ENCODE measurements around the gene PEAR1.

The PEAR1 gene

GRCh38 chr1:156881101-156881500, 12.4 kb upstream of the PEAR1 start:
- ChIA-PET CTCF (interaction anchor here (0.7 to 2.5 kb wide), 3 partner anchors 9 to 30 kb away, joined by 3 to 10 read pairs (median 6); partner anchors contain the start of gene NTRK1), POLR2A (no interaction called here)
- DNase-seq (ENCODE audit: extremely low spot score), result no peak
- TF ChIP-seq FOXA1 (IDR thresholded peaks at IDR 0.05) (no peak), L3MBTL2 (conservative IDR thresholded peaks at IDR 0.05) (no peak), PKNOX1 (IDR thresholded peaks at IDR 0.05) (no peak), CTBP1 (IDR thresholded peaks at IDR 0.05; ENCODE audit: borderline replicate concordance) (no peak), BHLHE40 (IDR thresholded peaks at IDR 0.05; ENCODE audit: borderline replicate concordance) (no peak), SUZ12 (IDR thresholded peaks at IDR 0.05) (no peak), NFRKB (IDR thresholded peaks at IDR 0.05) (no peak), HDGF (IDR thresholded peaks at IDR 0.05; ENCODE audit: borderline replicate concordance) (no peak), ZNF384 (IDR thresholded peaks at IDR 0.05) (no peak), SP1 (IDR thresholded peaks at IDR 0.05) (no peak)

- TF ChIP-seq HDGF (IDR thresholded peaks at IDR 0.05; ENCODE audit: borderline replicate concordance) (no peak), FOXM1 (IDR thresholded peaks at IDR 0.05; ENCODE audit: borderline replicate concordance) (no peak), NFRKB (IDR thresholded peaks at IDR 0.05) (no peak)
- no peak for DNase-seq (ENCODE audit: extremely low spot score)
- CTCF ChIA-PET, result interaction anchor here (0.6 kb wide), 1 partner anchor 87 kb away, joined by 3 read pairs; no protein-coding TSS in a partner anchor
- POLR2A ChIA-PET, result no interaction called here
Measured at GRCh38 chr1:156881663-156882062, 11.9 kb upstream of the PEAR1 start.

- POLR2A ChIA-PET, result no interaction called here
- no peak for DNase-seq (ENCODE audit: extremely low spot score)
- CTCF ChIA-PET, result no interaction called here
Measured at GRCh38 chr1:156882543-156882942, 11.0 kb upstream of the PEAR1 start.

GRCh38 chr1:156883919-156884318, 9.6 kb upstream of the PEAR1 start:
- CTCF ChIA-PET, result interaction anchor here (0.6 to 1.1 kb wide), 4 partner anchors 24 to 177 kb away, joined by 3 to 7 read pairs (median 4); partner anchors contain the start of gene NTRK1
- POLR2A ChIA-PET, result interaction anchor here (1.2 to 1.5 kb wide), 2 partner anchors 116 to 156 kb away, joined by 5 to 9 read pairs; partner anchors contain the start of genes ISG20L2, METTL25B and PRCC
- TF ChIP-seq BHLHE40 (IDR thresholded peaks at IDR 0.05; ENCODE audit: borderline replicate concordance) (no peak), L3MBTL2 (conservative IDR thresholded peaks at IDR 0.05) (no peak), NFRKB (IDR thresholded peaks at IDR 0.05) (no peak), TARDBP (IDR thresholded peaks at IDR 0.05) (no peak), LEF1 (IDR thresholded peaks at IDR 0.05; ENCODE audit: borderline replicate concordance) (no peak), PKNOX1 (IDR thresholded peaks at IDR 0.05) (no peak), FOXA1 (IDR thresholded peaks at IDR 0.05) (no peak), SUZ12 (IDR thresholded peaks at IDR 0.05) (no peak), FOXM1 (IDR thresholded peaks at IDR 0.05; ENCODE audit: borderline replicate concordance) (no peak), ZNF384 (IDR thresholded peaks at IDR 0.05) (no peak)
- no peak for DNase-seq (ENCODE audit: extremely low spot score)

More at GRCh38 chr1:156882543-156882942, 11.0 kb upstream of the PEAR1 start:
- TF ChIP-seq FOXK2 (IDR thresholded peaks at IDR 0.05), result no peak
- TF ChIP-seq L3MBTL2 (conservative IDR thresholded peaks at IDR 0.05), result no peak
- no peak for TF ChIP-seq PKNOX1 (IDR thresholded peaks at IDR 0.05)

- no peak for DNase-seq (ENCODE audit: extremely low spot score)
- CTCF ChIA-PET, result interaction anchor here (0.6 to 0.7 kb wide), 3 partner anchors 14 to 178 kb away, joined by 3 to 4 read pairs (median 3); no protein-coding TSS in a partner anchor
- no peak for TF ChIP-seq LEF1 (IDR thresholded peaks at IDR 0.05; ENCODE audit: borderline replicate concordance)
- no peak for TF ChIP-seq PKNOX1 (IDR thresholded peaks at IDR 0.05)
- TF ChIP-seq SUZ12 (IDR thresholded peaks at IDR 0.05), result no peak
- TF ChIP-seq FOXK2 (IDR thresholded peaks at IDR 0.05), result no peak
- no peak for TF ChIP-seq BHLHE40 (IDR thresholded peaks at IDR 0.05; ENCODE audit: borderline replicate concordance)
- no peak for TF ChIP-seq SP1 (IDR thresholded peaks at IDR 0.05)
- no peak for TF ChIP-seq NFRKB (IDR thresholded peaks at IDR 0.05)
- TF ChIP-seq L3MBTL2 (conservative IDR thresholded peaks at IDR 0.05), result no peak
- no peak for TF ChIP-seq ARNT (IDR thresholded peaks at IDR 0.05)
- TF ChIP-seq ZNF384 (IDR thresholded peaks at IDR 0.05), result no peak
- no peak for TF ChIP-seq FOXA1 (IDR thresholded peaks at IDR 0.05)
- no peak for TF ChIP-seq CTBP1 (IDR thresholded peaks at IDR 0.05; ENCODE audit: borderline replicate concordance)
- TF ChIP-seq ELF4 (IDR thresholded peaks at IDR 0.05), result no peak
- no peak for TF ChIP-seq TARDBP (IDR thresholded peaks at IDR 0.05)
- no peak for TF ChIP-seq FOXM1 (IDR thresholded peaks at IDR 0.05; ENCODE audit: borderline replicate concordance)
- TF ChIP-seq HDGF (IDR thresholded peaks at IDR 0.05; ENCODE audit: borderline replicate concordance), result no peak
- POLR2A ChIA-PET, result interaction anchor here (1.2 to 1.5 kb wide), 2 partner anchors 117 to 157 kb away, joined by 5 to 9 read pairs; partner anchors contain the start of genes ISG20L2, METTL25B and PRCC
Measured at GRCh38 chr1:156884560-156885184, 8.8 kb upstream of the PEAR1 start.

DNA sequence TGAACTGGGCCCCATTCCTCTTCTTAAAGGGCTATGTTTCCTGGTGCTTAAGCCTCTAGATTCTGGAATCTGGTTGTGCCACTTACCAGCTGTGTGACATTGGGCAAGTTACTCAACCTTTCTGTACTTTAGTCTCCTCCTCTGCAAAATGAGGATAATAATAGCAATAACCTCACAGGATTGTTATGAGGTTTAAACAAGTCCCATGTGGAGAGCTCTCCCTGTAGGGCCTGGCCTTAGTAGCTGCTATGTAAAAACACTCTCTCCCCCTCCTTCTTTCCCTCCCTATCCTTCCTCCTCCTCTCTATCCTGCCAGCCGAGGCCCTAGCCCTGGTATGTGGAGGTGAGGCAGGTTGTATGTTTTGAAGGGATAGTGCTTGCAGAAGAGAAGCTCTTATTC, 8.2 kb upstream of the PEAR1 start:
- POLR2A ChIA-PET, result no interaction called here
- TF ChIP-seq FOXA1 (IDR thresholded peaks at IDR 0.05) (no peak), PKNOX1 (IDR thresholded peaks at IDR 0.05) (no peak), TARDBP (IDR thresholded peaks at IDR 0.05) (no peak), ZNF384 (IDR thresholded peaks at IDR 0.05) (no peak), CTBP1 (IDR thresholded peaks at IDR 0.05; ENCODE audit: borderline replicate concordance) (no peak), SUZ12 (IDR thresholded peaks at IDR 0.05) (no peak), SP1 (IDR thresholded peaks at IDR 0.05) (no peak), ELF4 (IDR thresholded peaks at IDR 0.05) (no peak), ARNT (IDR thresholded peaks at IDR 0.05) (no peak), LEF1 (IDR thresholded peaks at IDR 0.05; ENCODE audit: borderline replicate concordance) (no peak), FOXM1 (IDR thresholded peaks at IDR 0.05; ENCODE audit: borderline replicate concordance) (no peak)
- CTCF ChIA-PET, result interaction anchor here (1.5 kb wide), 1 partner anchor 225 kb away, joined by 3 read pairs; no protein-coding TSS in a partner anchor
- DNase-seq (ENCODE audit: extremely low spot score), result no peak
